ENCODE measurements around the gene PIP5K1B. TPM values are rescaled to one million over a fixed set of nuclear protein-coding genes. Genes with fewer than 3 reads are reported as not detected.

Gene PIP5K1B
- total RNA-seq, 1 experiment from 2014 or later = 10.3 TPM

DNA sequence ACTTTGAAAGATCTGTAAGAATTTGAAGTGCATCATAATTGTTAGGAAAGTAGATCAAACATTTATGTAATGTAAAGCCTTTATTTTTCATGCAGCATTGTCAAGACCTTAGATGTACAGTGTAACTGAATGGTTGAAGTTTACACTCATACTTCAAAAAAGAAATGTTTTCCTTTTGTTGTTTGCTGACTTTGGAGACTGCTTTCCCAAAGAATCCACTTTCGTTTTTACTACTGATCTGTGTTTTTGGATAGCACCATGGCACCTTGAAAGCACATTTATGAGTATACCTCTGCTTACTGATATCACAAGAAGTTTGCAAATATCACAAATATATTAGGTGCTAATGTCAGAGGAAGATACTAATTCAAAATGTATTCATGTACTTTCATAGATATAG, 50.0 kb downstream of the PIP5K1B start:
- Mint-ChIP-seq H3K9me3 (ENCODE audit: unreplicated experiment) (no peaks in the 10 kb centered on the region), H3K27ac (ENCODE audit: unreplicated experiment) (no peak overlapping the region), H3K4me1 (ENCODE audit: low read depth, unreplicated experiment) (no peaks in the 10 kb centered on the region), H3K4me3 (ENCODE audit: unreplicated experiment) (no peak overlapping the region), H3K36me3 (ENCODE audit: insufficient read depth, unreplicated experiment) (peaks cover 5% of the 10 kb centered on the region), H3K27me3 (ENCODE audit: insufficient read depth, unreplicated experiment) (no peaks in the 10 kb centered on the region)
- no peak overlapping the region for H3K4me3 ChIP-seq (ENCODE audit: low read depth, low read length)
- H3K4me1 ChIP-seq = no peaks in the 10 kb centered on the region
- TF ChIP-seq, protein P1, sequence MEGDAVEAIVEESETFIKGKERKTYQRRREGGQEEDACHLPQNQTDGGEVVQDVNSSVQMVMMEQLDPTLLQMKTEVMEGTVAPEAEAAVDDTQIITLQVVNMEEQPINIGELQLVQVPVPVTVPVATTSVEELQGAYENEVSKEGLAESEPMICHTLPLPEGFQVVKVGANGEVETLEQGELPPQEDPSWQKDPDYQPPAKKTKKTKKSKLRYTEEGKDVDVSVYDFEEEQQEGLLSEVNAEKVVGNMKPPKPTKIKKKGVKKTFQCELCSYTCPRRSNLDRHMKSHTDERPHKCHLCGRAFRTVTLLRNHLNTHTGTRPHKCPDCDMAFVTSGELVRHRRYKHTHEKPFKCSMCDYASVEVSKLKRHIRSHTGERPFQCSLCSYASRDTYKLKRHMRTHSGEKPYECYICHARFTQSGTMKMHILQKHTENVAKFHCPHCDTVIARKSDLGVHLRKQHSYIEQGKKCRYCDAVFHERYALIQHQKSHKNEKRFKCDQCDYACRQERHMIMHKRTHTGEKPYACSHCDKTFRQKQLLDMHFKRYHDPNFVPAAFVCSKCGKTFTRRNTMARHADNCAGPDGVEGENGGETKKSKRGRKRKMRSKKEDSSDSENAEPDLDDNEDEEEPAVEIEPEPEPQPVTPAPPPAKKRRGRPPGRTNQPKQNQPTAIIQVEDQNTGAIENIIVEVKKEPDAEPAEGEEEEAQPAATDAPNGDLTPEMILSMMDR (IDR thresholded peaks at IDR 0.05; ENCODE audit: insufficient read depth in 1 of 2, low read depth in 1 of 2, low read length in 1 of 2, severe bottlenecking in 1 of 2, unreplicated experiment in 1 of 2) = no peak
- intact Hi-C loops (cut with micrococcal nuclease; ENCODE audit: unreplicated experiment) = no loop called here
- no peaks in the 10 kb centered on the region for H3K36me3 ChIP-seq (ENCODE audit: control insufficient read depth, insufficient read depth, low read length)
- no peak for DNase-seq
- no peaks in the 10 kb centered on the region for H3K9me3 ChIP-seq
- ChIA-PET POLR2A (no interaction called here), CTCF (no interaction called here)
- BruUV-seq (replicated peaks) = no TSS peak
- H3K27me3 ChIP-seq (replicated peaks; ENCODE audit: control insufficient read depth, insufficient read depth, low read length) = no peaks in the 10 kb centered on the region

- no peaks in the 10 kb centered on the region for H3K9me3 ChIP-seq
- no peaks in the 10 kb centered on the region for H3K27me3 ChIP-seq (replicated peaks; ENCODE audit: control insufficient read depth, insufficient read depth, low read length)
- H3K4me3 ChIP-seq (ENCODE audit: low read depth, low read length) = no peak overlapping the region
- intact Hi-C loops (cut with micrococcal nuclease; ENCODE audit: unreplicated experiment) = no loop called here
- Mint-ChIP-seq H3K36me3 (ENCODE audit: insufficient read depth, unreplicated experiment) (peaks cover 5% of the 10 kb centered on the region), H3K9me3 (ENCODE audit: unreplicated experiment) (no peaks in the 10 kb centered on the region), H3K4me3 (ENCODE audit: unreplicated experiment) (no peak overlapping the region), H3K27me3 (ENCODE audit: insufficient read depth, unreplicated experiment) (no peaks in the 10 kb centered on the region), H3K27ac (ENCODE audit: unreplicated experiment) (no peak overlapping the region), H3K4me1 (ENCODE audit: low read depth, unreplicated experiment) (no peaks in the 10 kb centered on the region)
- TF ChIP-seq, protein P1 (IDR thresholded peaks at IDR 0.05; ENCODE audit: insufficient read depth in 1 of 2, low read depth in 1 of 2, low read length in 1 of 2, severe bottlenecking in 1 of 2, unreplicated experiment in 1 of 2) = no peak
- ChIA-PET CTCF (no interaction called here), POLR2A (no interaction called here)
- no peak for DNase-seq
- no peaks in the 10 kb centered on the region for H3K36me3 ChIP-seq (ENCODE audit: control insufficient read depth, insufficient read depth, low read length)
- BruUV-seq (replicated peaks) = no TSS peak
- no peaks in the 10 kb centered on the region for H3K4me1 ChIP-seq
Measured at GRCh38 chr9:68755752-68756151, 50.7 kb downstream of the PIP5K1B start.

- DNase-seq = no peak
- no peaks in the 10 kb centered on the region for H3K36me3 ChIP-seq (ENCODE audit: control insufficient read depth, insufficient read depth, low read length)
- H3K27ac Mint-ChIP-seq (ENCODE audit: unreplicated experiment) = no peak overlapping the region
- no peaks in the 10 kb centered on the region for H3K9me3 Mint-ChIP-seq (ENCODE audit: unreplicated experiment)
- no peak overlapping the region for H3K4me3 Mint-ChIP-seq (ENCODE audit: unreplicated experiment)
- H3K4me1 Mint-ChIP-seq (ENCODE audit: low read depth, unreplicated experiment) = no peaks in the 10 kb centered on the region
- H3K4me1 ChIP-seq = no peaks in the 10 kb centered on the region
- intact Hi-C loops (cut with micrococcal nuclease; ENCODE audit: unreplicated experiment) = no loop called here
- H3K9me3 ChIP-seq = no peaks in the 10 kb centered on the region
- POLR2A ChIA-PET = no interaction called here
- BruUV-seq (replicated peaks) = no TSS peak
- H3K36me3 Mint-ChIP-seq (ENCODE audit: insufficient read depth, unreplicated experiment) = no peaks in the 10 kb centered on the region
- no peaks in the 10 kb centered on the region for H3K27me3 ChIP-seq (replicated peaks; ENCODE audit: control insufficient read depth, insufficient read depth, low read length)
- TF ChIP-seq, protein P1 (IDR thresholded peaks at IDR 0.05; ENCODE audit: insufficient read depth in 1 of 2, low read depth in 1 of 2, low read length in 1 of 2, severe bottlenecking in 1 of 2, unreplicated experiment in 1 of 2) = no peak
- H3K27me3 Mint-ChIP-seq (ENCODE audit: insufficient read depth, unreplicated experiment) = no peaks in the 10 kb centered on the region
- CTCF ChIA-PET = no interaction called here
- no peak overlapping the region for H3K4me3 ChIP-seq (ENCODE audit: low read depth, low read length)
Measured at GRCh38 chr9:68759981-68760673, 55.1 kb downstream of the PIP5K1B start.

Data from Caco-2 (cell line).